ENCODE data around the gene GRWD1. TPM values are rescaled to one million over a fixed set of nuclear protein-coding genes. Genes with fewer than 3 reads are reported as not detected.

GRWD1 gene
- total RNA-seq, result 10 to 100 TPM; 10.5 to 44.1 (median 31.6) TPM

GRCh38 chr19:48445606-48446481 lies at the start of gene GRWD1:
Gene GRWD1, plus strand, starts transcription at chr19:48445983. Its CDS starts 23 bp downstream, at chr19:48446006.
- Histone ChIP-seq H3K4me1 (peaks cover 21 to 35% (median 25%) of the 10 kb centered on the region in 4 donors), H3K27ac (peak within 1 kb of the TSS; percentile 87 to 92 (median 88)), H3K9me3 (no peaks in the 10 kb centered on the region), H3K36me3 (peaks cover 3 to 39% (median 32%) of the 10 kb centered on the region in 4 donors), H3K4me3 (peak within 1 kb of the TSS; percentile 77 to 97 (median 90)), H3K27me3 (peaks cover 0 to 23% (median 9%) of the 10 kb centered on the region in 4 donors)
- TF ChIP-seq EP300 (IDR thresholded peaks at IDR 0.05), result no peak
- TF ChIP-seq POLR2A (IDR thresholded peaks at IDR 0.05), result peak in 1 of 4 donors; percentile 66
- peak in 2 of 6 experiments; percentile 10 to 28 for TF ChIP-seq CTCF (IDR thresholded peaks at IDR 0.05)
- peak; percentile 72 to 80 for TF ChIP-seq POLR2AphosphoS5 (IDR thresholded peaks at IDR 0.05)
- 0 to 1% methylated on average over 28 to 61 of the region's 61 CpGs for WGBS, 2 donors
- peak; percentile 93 to 94 for DNase-seq
- ATAC-seq (ENCODE audit: low FRiP score in 2 of 2), result peak; percentile 92 to 93

GRCh38 chr19:48396016-48396823 lies 49.6 kb upstream of the GRWD1 start:
- no peaks in the 10 kb centered on the region for H3K9me3 ChIP-seq
- ATAC-seq (ENCODE audit: low FRiP score in 2 of 2), result no peak

GRCh38 chr19:48396824-48397176 lies 49.0 kb upstream of the GRWD1 start:
- peaks cover 22 to 34% (median 30%) of the 10 kb centered on the region in 4 donors for H3K4me1 ChIP-seq
- no peak overlapping the region for H3K4me3 ChIP-seq
- peaks cover 3 to 53% (median 35%) of the 10 kb centered on the region in 4 donors for H3K27me3 ChIP-seq
- DNase-seq, result no peak
- H3K27ac ChIP-seq, result no peak overlapping the region
- H3K9me3 ChIP-seq, result no peaks in the 10 kb centered on the region
- TF ChIP-seq EP300 (IDR thresholded peaks at IDR 0.05) (no peak), POLR2AphosphoS5 (IDR thresholded peaks at IDR 0.05) (no peak), POLR2A (IDR thresholded peaks at IDR 0.05) (no peak), CTCF (IDR thresholded peaks at IDR 0.05) (no peak)
- ATAC-seq (ENCODE audit: low FRiP score in 2 of 2), result no peak
- H3K36me3 ChIP-seq, result no peaks in the 10 kb centered on the region
- WGBS, 2 donors, result 56% methylated on average over 2 of the region's 2 CpGs; no CpG with 5 or more reads in 1 of the 2 donors

More at GRCh38 chr19:48396016-48396823, 49.6 kb upstream of the GRWD1 start:
- Histone ChIP-seq H3K4me1 (peaks cover 22 to 38% (median 30%) of the 10 kb centered on the region in 4 donors), H3K36me3 (no peaks in the 10 kb centered on the region), H3K4me3 (no peak overlapping the region), H3K27me3 (peaks cover 3 to 53% (median 35%) of the 10 kb centered on the region in 4 donors), H3K27ac (no peak overlapping the region)
- no peak for DNase-seq
- TF ChIP-seq POLR2A (IDR thresholded peaks at IDR 0.05) (no peak), EP300 (IDR thresholded peaks at IDR 0.05) (no peak), POLR2AphosphoS5 (IDR thresholded peaks at IDR 0.05) (no peak), CTCF (IDR thresholded peaks at IDR 0.05) (no peak)
- WGBS, 2 donors, result 58 to 63% methylated on average over 23 to 24 of the region's 24 CpGs

GRCh38 chr19:48397263-48398101 lies 48.3 kb upstream of the GRWD1 start:
- no peaks in the 10 kb centered on the region for H3K9me3 ChIP-seq
- no peaks in the 10 kb centered on the region for H3K36me3 ChIP-seq
- no peak overlapping the region for H3K27ac ChIP-seq
- 38 to 40% methylated on average over 22 of the region's 22 CpGs for WGBS, 2 donors
- H3K4me3 ChIP-seq, result peak overlapping the region in 3 of 4 donors; percentile 41 to 50 (median 46)
- no peak for DNase-seq
- ATAC-seq (ENCODE audit: low FRiP score in 2 of 2), result no peak
- TF ChIP-seq CTCF (IDR thresholded peaks at IDR 0.05) (no peak), EP300 (IDR thresholded peaks at IDR 0.05) (no peak), POLR2A (IDR thresholded peaks at IDR 0.05) (no peak), POLR2AphosphoS5 (IDR thresholded peaks at IDR 0.05) (no peak)
- H3K27me3 ChIP-seq, result peaks cover 3 to 53% (median 35%) of the 10 kb centered on the region in 4 donors
- H3K4me1 ChIP-seq, result peaks cover 22 to 33% (median 30%) of the 10 kb centered on the region in 4 donors
